Gastroesophageal sphincter (tissue), 4 donors: ENCODE data around the gene MON1B. TPM values are rescaled to one million over a fixed set of nuclear protein-coding genes. Genes with fewer than 3 reads are reported as not detected.

Experiments used
- ATAC-seq: fragments of 150-250 bp; one replicate; pipeline ENCODE4 v1.9.1; 2016; ENCODE audit warnings: mild to moderate bottlenecking, moderate library complexity
- H3K27ac ChIP-seq, 4 donors: fragments of 200-600 bp; sonication (generic) in 3 of 4; 1 replicate in 3 of 4; 2 replicates in 1 of 4; pipeline ENCODE4 v1.5.1; 2016 to 2019
- H3K27me3 ChIP-seq: fragments of 200-600 bp; sonication (generic); one replicate; pipeline ENCODE4 v1.5.1; 2019
- H3K36me3 ChIP-seq, 2 donors: fragments of 200-600 bp; sonication (generic); one replicate each; pipeline ENCODE4 v1.5.1; 2019; ENCODE audit warnings: control low read depth in 1 of 2
- H3K4me1 ChIP-seq, 3 donors: fragments of 200-600 bp; sonication (generic); 1 replicate in 2 of 3; 2 replicates in 1 of 3; pipeline ENCODE4 v1.5.1; 2016 to 2019; ENCODE audit warnings: control low read depth in 2 of 3
- H3K4me3 ChIP-seq, 2 donors: fragments of 200-600 bp; sonication (generic); one replicate each; pipeline ENCODE4 v1.5.1; 2019; ENCODE audit warnings: mild to moderate bottlenecking in 1 of 2, moderate library complexity in 1 of 2
- H3K9me3 ChIP-seq, 3 donors: fragments of 200-600 bp; sonication (generic); one replicate each; pipeline ENCODE4 v1.5.1; 2017 to 2019; ENCODE audit warnings: control low read depth in 2 of 3
- CTCF ChIP-seq, 4 experiments: fragments of 200-600 bp in 2 of 4; fragments of 450-650 bp in 2 of 4; sonication (generic) in 1 of 4; IDR thresholded peaks; one replicate each; pipeline ENCODE4 v1.5.1; 2017 to 2019; ENCODE audit warnings: antibody characterized with exemption in 4 of 4, mild to moderate bottlenecking in 2 of 4, moderate library complexity in 2 of 4
- EP300 ChIP-seq: sonication (generic); formaldehyde crosslinking; IDR thresholded peaks from one replicate; pipeline ENCODE4 v1.6.1; 2017; ENCODE audit warnings: antibody characterized with exemption, mild to moderate bottlenecking
- POLR2A ChIP-seq, 2 donors: fragments of 450-650 bp; IDR thresholded peaks; one replicate each; pipeline ENCODE4 v1.6.1; 2017; ENCODE audit warnings: antibody characterized with exemption in 2 of 2, mild to moderate bottlenecking in 2 of 2, moderate library complexity in 1 of 2
- POLR2AphosphoS5 ChIP-seq: sonication (generic); formaldehyde crosslinking; IDR thresholded peaks from one replicate; pipeline ENCODE4 v1.6.1; 2017; ENCODE audit warnings: antibody characterized with exemption
- WGBS, 2 donors: methylation state at CpG; one replicate each; pipeline ENCODE4 v1.1.5; 2018; ENCODE audit warnings: low coverage in 1 of 2; 5-methylcytosine and 5-hydroxymethylcytosine counted together
- total RNA-seq, 4 donors: library from RNA; depleted of rRNA; stranded (reverse); fragments of >200 nt; gene quantifications; one replicate each; pipeline ENCODE4 v1.1.0, GENCODE V29; 2016

MON1B gene
- total RNA-seq, 4 donors from 2014 or later, result 19.1 to 26.1 (median 23.3) TPM

GRCh38 chr16:77225182-77225581, 34.2 kb downstream of the MON1B start:
- no peaks in the 10 kb centered on the region for H3K36me3 ChIP-seq
- TF ChIP-seq CTCF (IDR thresholded peaks at IDR 0.05), result no peak
- no peak for TF ChIP-seq POLR2A (IDR thresholded peaks at IDR 0.05)
- no peak for TF ChIP-seq EP300
- TF ChIP-seq POLR2AphosphoS5, result no peak
- peaks cover 21% of the 10 kb centered on the region for H3K27me3 ChIP-seq
- no peak overlapping the region for H3K27ac ChIP-seq
- no peak overlapping the region for H3K4me3 ChIP-seq
- no peaks in the 10 kb centered on the region for H3K4me1 ChIP-seq
- H3K9me3 ChIP-seq, result no peaks in the 10 kb centered on the region
- WGBS, 2 donors, result 95% methylated on average over 2 of the region's 3 CpGs; no CpG with 5 or more reads in 1 of the 2 donors
- no peak for ATAC-seq

- Histone ChIP-seq H3K9me3 (no peaks in the 10 kb centered on the region), H3K27ac (no peak overlapping the region), H3K27me3 (peaks cover 27% of the 10 kb centered on the region), H3K4me1 (no peaks in the 10 kb centered on the region), H3K36me3 (no peaks in the 10 kb centered on the region), H3K4me3 (no peak overlapping the region)
- no peak for ATAC-seq
- WGBS, 2 donors, result 83 to 100% methylated on average over 1 to 5 of the region's 5 CpGs
- TF ChIP-seq POLR2AphosphoS5, result no peak
- TF ChIP-seq EP300, result no peak
- TF ChIP-seq CTCF (IDR thresholded peaks at IDR 0.05), result no peak
- TF ChIP-seq POLR2A (IDR thresholded peaks at IDR 0.05), result no peak
Measured at GRCh38 chr16:77227745-77228144, 36.8 kb downstream of the MON1B start.

- H3K27ac ChIP-seq, result no peak overlapping the region
- no peaks in the 10 kb centered on the region for H3K36me3 ChIP-seq
- 61 to 73% methylated on average over 3 of the region's 3 CpGs for WGBS, 2 donors
- TF ChIP-seq EP300, result no peak
- no peak for TF ChIP-seq POLR2AphosphoS5
- TF ChIP-seq POLR2A (IDR thresholded peaks at IDR 0.05), result no peak
- TF ChIP-seq CTCF (IDR thresholded peaks at IDR 0.05), result no peak
- H3K4me1 ChIP-seq, result peaks cover 0 to 4% (median 0%) of the 10 kb centered on the region in 3 donors
- H3K9me3 ChIP-seq, result no peaks in the 10 kb centered on the region
- peaks cover 50% of the 10 kb centered on the region for H3K27me3 ChIP-seq
- no peak for ATAC-seq
- H3K4me3 ChIP-seq, result no peak overlapping the region
Measured at GRCh38 chr16:77231047-77231446, 40.1 kb downstream of the MON1B start.

- no peak for ATAC-seq
- Histone ChIP-seq H3K4me1 (peaks cover 0 to 7% (median 0%) of the 10 kb centered on the region in 3 donors), H3K4me3 (no peak overlapping the region)
Measured at GRCh38 chr16:77233799-77234519, 43.0 kb downstream of the MON1B start.

GRCh38 chr16:77234611-77235010, 43.6 kb downstream of the MON1B start:
- no peaks in the 10 kb centered on the region for H3K9me3 ChIP-seq
- no peak for ATAC-seq
- peaks cover 36% of the 10 kb centered on the region for H3K27me3 ChIP-seq
- H3K36me3 ChIP-seq, result no peaks in the 10 kb centered on the region
- H3K4me3 ChIP-seq, result no peak overlapping the region
- peaks cover 0 to 7% (median 0%) of the 10 kb centered on the region in 3 donors for H3K4me1 ChIP-seq
- TF ChIP-seq CTCF (IDR thresholded peaks at IDR 0.05) (no peak), POLR2AphosphoS5 (no peak), POLR2A (IDR thresholded peaks at IDR 0.05) (no peak), EP300 (no peak)
- WGBS, 2 donors, result 22 to 34% methylated on average over 3 to 11 of the region's 11 CpGs
- H3K27ac ChIP-seq, result no peak overlapping the region

More at GRCh38 chr16:77233799-77234519, 43.0 kb downstream of the MON1B start:
- H3K9me3 ChIP-seq, result no peaks in the 10 kb centered on the region
- no peak overlapping the region for H3K27ac ChIP-seq
- 67% methylated on average over 3 to 7 of the region's 9 CpGs for WGBS, 2 donors
- peaks cover 39% of the 10 kb centered on the region for H3K27me3 ChIP-seq
- H3K36me3 ChIP-seq, result no peaks in the 10 kb centered on the region
- TF ChIP-seq POLR2A (IDR thresholded peaks at IDR 0.05), result no peak
